Epithelial cell of proximal tubule (primary cell): ENCODE results near the gene PSMB5. TPM values are rescaled to one million over a fixed set of nuclear protein-coding genes. Genes with fewer than 3 reads are reported as not detected.

Experiments
- DNase-seq: peaks from one replicate; pipeline ENCODE4 v3.0.0-alpha.2; 2011; ENCODE audit warnings: low read depth
- H3K4me3 ChIP-seq: 2 replicates; pipeline ENCODE4 v1.5.1; 2011; ENCODE audit warnings: low read depth, mild to moderate bottlenecking, low read length
- total RNA-seq: library from RNA; depleted of rRNA; stranded (reverse); fragments of >200 nt; gene quantifications from 2 replicates; pipeline ENCODE4 v1.2.3, GENCODE V29; 2015
- TF ChIP-seq, protein P1 (sequence below): conservative IDR thresholded peaks from 2 replicates; pipeline ENCODE4 v1.5.1; 2012; ENCODE audit warnings: low read depth, mild to moderate bottlenecking, low read length

The PSMB5 gene
- total RNA-seq, 1 donor from 2014 or later, result 388 TPM

DNA sequence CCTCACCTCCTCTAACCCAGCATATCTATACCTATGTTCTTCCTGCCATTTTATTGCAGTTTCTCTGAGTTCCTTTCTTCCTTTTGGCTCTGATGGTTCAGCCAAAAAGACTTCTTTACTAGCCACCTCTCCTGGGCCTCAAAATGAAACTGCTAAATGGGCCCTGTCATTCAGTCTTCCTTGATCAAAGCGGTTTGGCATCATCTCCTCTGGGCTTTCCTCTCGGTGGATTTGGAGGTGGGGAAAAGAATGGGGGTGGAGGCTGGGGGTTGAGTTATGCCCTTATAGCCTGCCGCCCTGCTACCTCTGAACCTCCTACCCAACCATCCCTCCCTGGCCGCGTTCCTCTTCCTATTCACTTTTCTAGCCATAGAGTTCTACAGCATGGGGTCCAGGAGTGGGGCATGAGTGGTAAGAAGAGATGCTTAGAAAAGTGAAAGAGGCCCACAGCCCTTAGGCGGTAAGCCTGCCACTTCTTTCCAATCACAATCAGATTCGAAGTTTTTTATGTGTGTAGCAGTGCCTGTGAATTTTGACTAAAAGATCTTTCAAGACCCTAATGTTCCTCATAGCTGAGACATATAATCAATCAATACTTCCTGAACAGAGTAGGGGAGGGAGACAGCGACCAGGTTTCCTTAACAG is 54.8 kb downstream of the PSMB5 start:
- H3K4me3 ChIP-seq, result peak overlapping the region; percentile 93
- TF ChIP-seq, protein P1, sequence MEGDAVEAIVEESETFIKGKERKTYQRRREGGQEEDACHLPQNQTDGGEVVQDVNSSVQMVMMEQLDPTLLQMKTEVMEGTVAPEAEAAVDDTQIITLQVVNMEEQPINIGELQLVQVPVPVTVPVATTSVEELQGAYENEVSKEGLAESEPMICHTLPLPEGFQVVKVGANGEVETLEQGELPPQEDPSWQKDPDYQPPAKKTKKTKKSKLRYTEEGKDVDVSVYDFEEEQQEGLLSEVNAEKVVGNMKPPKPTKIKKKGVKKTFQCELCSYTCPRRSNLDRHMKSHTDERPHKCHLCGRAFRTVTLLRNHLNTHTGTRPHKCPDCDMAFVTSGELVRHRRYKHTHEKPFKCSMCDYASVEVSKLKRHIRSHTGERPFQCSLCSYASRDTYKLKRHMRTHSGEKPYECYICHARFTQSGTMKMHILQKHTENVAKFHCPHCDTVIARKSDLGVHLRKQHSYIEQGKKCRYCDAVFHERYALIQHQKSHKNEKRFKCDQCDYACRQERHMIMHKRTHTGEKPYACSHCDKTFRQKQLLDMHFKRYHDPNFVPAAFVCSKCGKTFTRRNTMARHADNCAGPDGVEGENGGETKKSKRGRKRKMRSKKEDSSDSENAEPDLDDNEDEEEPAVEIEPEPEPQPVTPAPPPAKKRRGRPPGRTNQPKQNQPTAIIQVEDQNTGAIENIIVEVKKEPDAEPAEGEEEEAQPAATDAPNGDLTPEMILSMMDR, result no peak
- no peak for DNase-seq

DNA sequence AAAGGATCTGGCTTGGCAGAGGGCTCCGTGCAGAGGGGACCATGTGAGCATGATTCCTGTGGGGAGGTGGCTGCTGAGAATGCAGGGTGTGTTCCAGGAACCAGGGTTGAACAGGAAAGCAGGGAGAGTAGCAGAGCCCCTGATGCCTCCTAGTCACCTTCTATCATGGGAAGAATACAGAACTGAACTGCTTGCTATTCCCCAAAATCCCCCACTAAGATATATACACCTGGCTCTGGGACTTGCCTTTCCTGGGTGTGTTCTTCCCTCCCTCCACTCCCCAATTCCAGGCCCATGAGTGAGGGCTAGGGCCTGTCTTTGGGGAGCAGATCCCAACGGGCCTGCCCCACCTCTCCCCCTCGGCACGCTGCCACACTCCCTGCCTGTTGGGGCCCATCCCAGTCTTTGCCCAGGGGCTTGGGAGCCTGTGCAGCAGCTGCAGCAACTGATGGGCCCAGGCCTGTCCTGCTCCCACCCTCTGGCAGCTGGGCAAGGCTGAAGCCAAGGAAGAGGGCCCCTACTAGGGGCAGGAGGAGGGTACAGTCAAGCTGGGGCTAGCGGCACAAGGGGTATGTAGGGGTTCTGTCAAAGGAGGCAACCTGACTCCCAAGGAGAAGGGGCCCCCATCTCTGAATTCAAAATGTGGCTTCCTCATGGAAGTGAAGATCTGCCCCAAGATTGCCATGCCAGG is 55.6 kb downstream of the PSMB5 start:
- peak overlapping the region; percentile 93 for H3K4me3 ChIP-seq
- no peak for DNase-seq
- TF ChIP-seq, protein P1, result no peak

DNA sequence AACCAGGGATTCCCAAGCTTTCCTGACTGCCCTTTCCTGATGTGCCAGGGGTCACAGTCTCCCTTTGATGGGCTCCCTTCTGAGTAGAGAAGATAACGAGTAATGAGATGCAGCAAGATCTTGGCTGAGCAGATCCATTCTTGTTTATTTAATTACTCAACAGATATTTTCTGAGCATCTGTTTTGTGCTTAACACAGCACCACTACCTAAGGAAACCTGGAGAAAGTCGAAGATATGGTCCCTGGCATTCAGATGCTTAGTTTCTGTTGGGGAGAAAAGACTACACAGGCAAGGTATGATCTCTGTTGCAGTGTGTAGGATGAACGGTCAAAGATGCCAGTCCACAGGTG is 56.2 kb downstream of the PSMB5 start:
- TF ChIP-seq, protein P1, result no peak
- peak overlapping the region; percentile 27 for H3K4me3 ChIP-seq
- DNase-seq, result no peak

DNA sequence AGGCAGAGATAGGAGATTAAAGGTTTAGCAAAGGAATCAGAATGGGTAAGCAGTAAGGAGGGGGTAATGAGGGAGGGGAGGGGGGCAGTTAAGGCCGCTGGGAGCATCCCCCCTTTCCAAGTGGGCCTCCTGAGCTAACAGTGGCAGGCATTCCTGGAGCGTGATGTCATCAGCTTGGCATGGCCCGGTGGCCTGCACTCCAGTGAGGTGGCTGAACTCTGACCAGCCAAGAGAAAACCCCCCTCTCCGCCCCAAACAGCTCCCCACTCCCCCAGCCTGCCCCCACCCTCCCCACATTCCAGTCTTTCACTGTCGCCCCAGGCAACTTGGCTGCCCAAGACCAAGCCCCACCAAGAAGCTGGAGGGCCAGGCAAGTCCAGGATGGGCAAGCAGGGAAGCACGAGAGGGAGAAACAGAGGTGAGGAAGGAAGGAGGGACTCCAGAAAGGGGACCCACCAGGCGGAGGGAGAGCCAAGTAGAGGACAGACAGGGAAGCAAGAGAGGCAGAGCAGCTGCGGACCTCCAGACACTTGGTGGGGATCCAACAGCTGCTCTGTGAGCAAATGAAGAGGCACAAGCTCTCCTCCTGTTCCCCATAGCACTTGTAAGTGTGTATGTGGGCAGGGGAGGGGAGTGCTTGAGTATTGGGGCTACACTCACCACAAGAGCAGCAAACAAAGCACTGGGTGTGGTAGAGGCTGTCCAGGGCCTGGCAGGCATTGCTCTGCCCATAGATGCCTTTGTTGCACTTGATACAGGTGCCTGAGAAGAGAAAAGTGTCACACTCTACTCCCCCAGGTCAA is 56.8 kb downstream of the PSMB5 start:
- TF ChIP-seq, protein P1, result no peak
- DNase-seq, result no peak
- H3K4me3 ChIP-seq, result peak overlapping the region; percentile 27

DNA sequence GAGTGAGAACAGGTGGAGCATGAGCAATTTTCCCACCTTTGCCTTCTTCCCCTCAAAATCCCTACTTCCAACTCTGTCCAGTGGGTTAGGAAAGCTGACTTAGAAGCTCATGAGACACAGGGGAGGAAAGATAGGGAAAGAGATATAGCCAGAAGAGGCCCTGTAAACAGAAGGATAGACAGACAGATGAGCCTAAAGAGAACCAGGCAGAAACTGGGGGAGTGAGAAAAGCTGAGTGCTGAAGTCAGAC is 57.3 kb downstream of the PSMB5 start:
- TF ChIP-seq, protein P1, result no peak
- no peak overlapping the region for H3K4me3 ChIP-seq
- DNase-seq, result no peak

DNA sequence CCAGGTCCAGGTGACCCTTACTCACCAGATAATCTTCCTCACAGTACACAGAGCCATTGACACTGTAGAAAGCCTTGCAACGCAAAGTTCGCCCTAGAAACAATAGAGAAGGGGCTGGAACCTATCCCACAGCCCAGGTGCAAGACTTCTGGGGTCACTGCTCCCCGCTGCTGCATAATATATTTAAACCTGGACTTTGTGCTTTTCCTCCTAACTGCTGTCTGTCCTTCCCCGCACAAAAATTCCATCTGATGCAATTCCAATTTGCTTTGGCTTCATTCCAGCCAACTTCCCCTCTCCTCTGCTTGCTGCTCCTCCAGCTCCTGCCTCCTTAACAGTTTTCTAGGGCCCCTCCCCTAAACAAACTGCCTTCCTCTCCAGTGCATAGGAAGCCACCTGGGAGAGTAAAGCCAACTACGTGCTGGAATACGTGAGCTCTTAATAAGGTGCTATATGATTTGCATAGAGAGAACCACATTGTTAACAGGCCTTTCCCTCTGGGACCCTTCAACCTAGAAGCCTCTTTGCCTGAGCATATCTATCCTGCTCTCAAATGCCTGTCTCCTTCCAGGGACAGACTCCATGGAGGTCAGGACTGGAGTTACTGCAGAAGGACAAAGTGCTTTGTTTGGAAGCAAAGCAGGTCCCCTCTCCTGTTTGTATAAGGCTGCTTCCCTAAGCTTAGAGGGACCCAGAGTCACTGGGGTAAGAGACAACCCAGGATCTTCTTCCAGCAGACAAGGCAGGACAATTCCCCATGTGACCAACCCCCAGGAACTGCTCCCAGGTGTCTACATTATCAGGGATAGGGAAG is 57.9 kb downstream of the PSMB5 start:
- H3K4me3 ChIP-seq, result peak overlapping the region; percentile 0
- TF ChIP-seq, protein P1, result no peak
- no peak for DNase-seq

Other genes starting within 250 kb of the PSMB5 start
- 3.5 and 5.6 TPM in 2 replicates for gene SLC7A7, start 219.5 kb downstream of the PSMB5 start, total RNA-seq
- gene MRPL52, start 205.0 kb downstream of the PSMB5 start, total RNA-seq, result 160 and 224 TPM in 2 replicates
- gene MMP14, start 198.3 kb downstream of the PSMB5 start, total RNA-seq, result 224 and 227 TPM in 2 replicates
- gene LRP10, start 163.2 kb downstream of the PSMB5 start, total RNA-seq, result 82.5 and 102 TPM in 2 replicates
- 0.17 and 0.80 TPM in 2 replicates for gene REM2, start 151.7 kb downstream of the PSMB5 start, total RNA-seq
- gene RBM23, start 115.8 kb downstream of the PSMB5 start, total RNA-seq, result 76.4 and 90.6 TPM in 2 replicates
- gene PRMT5, start 105.5 kb downstream of the PSMB5 start, total RNA-seq, result 70.5 and 142 TPM in 2 replicates
- 40.0 and 70.5 TPM in 2 replicates for gene HAUS4, start 77.8 kb downstream of the PSMB5 start, total RNA-seq
- gene AJUBA, start 52.3 kb downstream of the PSMB5 start, total RNA-seq, result 63.2 and 105 TPM in 2 replicates
- 6.0 and 9.4 TPM in 2 replicates for gene C14orf93, start 24.8 kb downstream of the PSMB5 start, total RNA-seq
- not detected in 2 replicates for gene PSMB11, start 7.3 kb upstream of the PSMB5 start, total RNA-seq
- 11.1 and 17.7 TPM in 2 replicates for gene CDH24, start 22.6 kb upstream of the PSMB5 start, total RNA-seq
- 84.1 and 85.2 TPM in 2 replicates for gene ACIN1, start 60.2 kb upstream of the PSMB5 start, total RNA-seq
- gene C14orf119, start 60.6 kb upstream of the PSMB5 start, total RNA-seq, result 27.3 and 53.8 TPM in 2 replicates
- not detected in 2 replicates for gene CIROP, start 70.1 kb upstream of the PSMB5 start, total RNA-seq
- gene CEBPE, start 84.4 kb upstream of the PSMB5 start, total RNA-seq, result not detected in 2 replicates
- gene SLC7A8, start 148.8 kb upstream of the PSMB5 start, total RNA-seq, result 1.4 and 3.3 TPM in 2 replicates
- not detected in 2 replicates for gene RNF212B, start 203.0 kb upstream of the PSMB5 start, total RNA-seq